Prostate gland (tissue), 2 donors: ENCODE data around the gene SLC25A12. TPM values are rescaled to one million over a fixed set of nuclear protein-coding genes. Genes with fewer than 3 reads are reported as not detected.

Source experiments
- DNase-seq: peaks from one replicate; pipeline ENCODE4 v3.0.0-alpha.2; 2019; ENCODE audit warnings: low spot score
- H3K27ac ChIP-seq, 2 donors: fragments of 200-600 bp; sonication (generic); 2 replicates each; pipeline ENCODE4 v1.5.1; 2017 to 2019
- H3K27me3 ChIP-seq: fragments of 200-600 bp; sonication (generic); replicated peaks from 2 replicates; pipeline ENCODE4 v1.5.1; 2019; ENCODE audit not compliant: insufficient read depth
- H3K36me3 ChIP-seq, 2 donors: fragments of 200-600 bp; sonication (generic); 1 replicate in 1 of 2; 2 replicates in 1 of 2; pipeline versions ENCODE4 v1.5.1 to v1.8.1; 2017 to 2019
- H3K4me1 ChIP-seq: fragments of 200-600 bp; sonication (generic); replicated peaks from 2 replicates; pipeline ENCODE4 v1.5.1; 2019
- H3K4me3 ChIP-seq, 2 donors: fragments of 200-600 bp; sonication (generic); 2 replicates each; pipeline ENCODE4 v1.5.1; 2017 to 2019
- H3K9me3 ChIP-seq: fragments of 200-600 bp; sonication (generic); 2 replicates; pipeline ENCODE4 v1.5.1; 2017
- POLR2A ChIP-seq: fragments of 450-650 bp; IDR thresholded peaks from one replicate; pipeline ENCODE4 v1.6.1; 2016; ENCODE audit warnings: antibody characterized with exemption, mild to moderate bottlenecking
- POLR2AphosphoS5 ChIP-seq: sonication (generic); formaldehyde crosslinking; IDR thresholded peaks from one replicate; pipeline ENCODE4 v1.6.1; 2017; ENCODE audit warnings: antibody characterized with exemption
- WGBS: methylation state at CpG from one replicate; pipeline ENCODE4 v1.1.5; 2018; 5-methylcytosine and 5-hydroxymethylcytosine counted together
- intact Hi-C: fragments of 100-400 bp; cut with DNase I; formaldehyde crosslinking; loops from one replicate; pipeline ENCODE4 v1.14.2; 2022
- total RNA-seq, 2 donors: library from RNA; depleted of rRNA; stranded (reverse); fragments of >200 nt; gene quantifications; one replicate each; pipeline ENCODE4 v1.1.0, GENCODE V29; 2016
- TF ChIP-seq, protein P1 (sequence below), 4 experiments: fragments of 200-600 bp in 2 of 4; fragments of 450-650 bp in 2 of 4; sonication (generic) in 2 of 4; IDR thresholded peaks; 1 replicate in 3 of 4; 2 replicates in 1 of 4; pipeline ENCODE4 v1.5.1; 2016 to 2019; ENCODE audit warnings: antibody characterized with exemption in 4 of 4, mild to moderate bottlenecking in 2 of 4, moderate library complexity in 2 of 4

SLC25A12 gene
- total RNA-seq, 2 donors from 2014 or later, result 23.5 to 33.9 TPM

DNA sequence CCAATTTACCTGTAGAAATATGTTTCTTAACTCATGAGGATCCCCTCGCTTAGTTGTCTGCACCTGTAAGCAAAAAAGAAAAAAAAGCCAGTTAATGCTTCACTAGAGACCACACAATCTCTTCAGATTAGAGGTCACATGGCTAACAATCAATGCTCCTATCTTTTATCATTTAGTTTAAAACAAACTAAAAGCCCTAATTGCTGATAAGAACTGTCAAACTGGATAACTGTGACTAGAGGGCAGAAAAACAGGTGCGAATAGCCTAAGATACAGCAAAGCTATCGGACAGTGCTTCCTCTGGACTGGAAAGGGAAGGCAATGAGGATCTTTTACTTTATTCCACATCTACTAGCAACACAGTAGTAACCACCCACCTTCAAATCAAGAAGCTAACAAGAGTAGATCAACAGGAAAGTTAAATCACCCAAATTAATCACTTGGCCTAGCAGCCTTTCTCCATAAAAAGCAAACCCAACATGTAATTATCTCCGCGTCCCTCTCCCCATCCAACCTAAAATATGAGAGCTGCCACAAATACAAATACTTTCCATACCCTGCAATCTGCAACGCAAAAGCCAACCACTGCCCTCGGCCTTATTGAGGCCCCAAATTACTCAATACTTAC is 734 bp downstream of the SLC25A12 start:
- H3K4me3 ChIP-seq, result peak overlapping the region; percentile 65 to 79
- intact Hi-C loops, result no loop called here
- H3K36me3 ChIP-seq, result no peaks in the 10 kb centered on the region
- no peaks in the 10 kb centered on the region for H3K9me3 ChIP-seq
- WGBS, result 21% methylated on average over 7 of the region's 7 CpGs
- no peak for DNase-seq
- TF ChIP-seq, protein P1, sequence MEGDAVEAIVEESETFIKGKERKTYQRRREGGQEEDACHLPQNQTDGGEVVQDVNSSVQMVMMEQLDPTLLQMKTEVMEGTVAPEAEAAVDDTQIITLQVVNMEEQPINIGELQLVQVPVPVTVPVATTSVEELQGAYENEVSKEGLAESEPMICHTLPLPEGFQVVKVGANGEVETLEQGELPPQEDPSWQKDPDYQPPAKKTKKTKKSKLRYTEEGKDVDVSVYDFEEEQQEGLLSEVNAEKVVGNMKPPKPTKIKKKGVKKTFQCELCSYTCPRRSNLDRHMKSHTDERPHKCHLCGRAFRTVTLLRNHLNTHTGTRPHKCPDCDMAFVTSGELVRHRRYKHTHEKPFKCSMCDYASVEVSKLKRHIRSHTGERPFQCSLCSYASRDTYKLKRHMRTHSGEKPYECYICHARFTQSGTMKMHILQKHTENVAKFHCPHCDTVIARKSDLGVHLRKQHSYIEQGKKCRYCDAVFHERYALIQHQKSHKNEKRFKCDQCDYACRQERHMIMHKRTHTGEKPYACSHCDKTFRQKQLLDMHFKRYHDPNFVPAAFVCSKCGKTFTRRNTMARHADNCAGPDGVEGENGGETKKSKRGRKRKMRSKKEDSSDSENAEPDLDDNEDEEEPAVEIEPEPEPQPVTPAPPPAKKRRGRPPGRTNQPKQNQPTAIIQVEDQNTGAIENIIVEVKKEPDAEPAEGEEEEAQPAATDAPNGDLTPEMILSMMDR (IDR thresholded peaks at IDR 0.05), result no peak
- TF ChIP-seq POLR2A (no peak), POLR2AphosphoS5 (no peak)
- H3K27ac ChIP-seq, result peak overlapping the region; percentile 85 to 88
- no peaks in the 10 kb centered on the region for H3K27me3 ChIP-seq
- H3K4me1 ChIP-seq, result no peaks in the 10 kb centered on the region

- no peaks in the 10 kb centered on the region for H3K4me1 ChIP-seq
- intact Hi-C loops, result no loop called here
- H3K36me3 ChIP-seq, result no peaks in the 10 kb centered on the region
- TF ChIP-seq POLR2AphosphoS5 (no peak), POLR2A (no peak)
- TF ChIP-seq, protein P1 (IDR thresholded peaks at IDR 0.05), result no peak
- DNase-seq, result no peak
- H3K4me3 ChIP-seq, result no peak overlapping the region
- 48% methylated on average over 1 of the region's 1 CpG for WGBS
- no peaks in the 10 kb centered on the region for H3K9me3 ChIP-seq
- H3K27me3 ChIP-seq, result no peaks in the 10 kb centered on the region
- H3K27ac ChIP-seq, result no peak overlapping the region
Observed at GRCh38 chr2:171889808-171890207, 4.2 kb downstream of the SLC25A12 start.

- H3K9me3 ChIP-seq, result no peaks in the 10 kb centered on the region
- intact Hi-C loops, result no loop called here
- 99% methylated on average over 2 of the region's 2 CpGs for WGBS
- TF ChIP-seq POLR2AphosphoS5, result no peak
- no peak for TF ChIP-seq POLR2A
- TF ChIP-seq, protein P1 (IDR thresholded peaks at IDR 0.05), result no peak
- no peak for DNase-seq
- no peaks in the 10 kb centered on the region for H3K36me3 ChIP-seq
- H3K4me1 ChIP-seq, result no peaks in the 10 kb centered on the region
- no peaks in the 10 kb centered on the region for H3K27me3 ChIP-seq
- H3K4me3 ChIP-seq, result no peak overlapping the region
- H3K27ac ChIP-seq, result no peak overlapping the region
Observed at GRCh38 chr2:171889333-171889732, 4.7 kb downstream of the SLC25A12 start.

GRCh38 chr2:171883275-171883893 is 10.7 kb downstream of the SLC25A12 start:
- no peaks in the 10 kb centered on the region for H3K27me3 ChIP-seq
- no peaks in the 10 kb centered on the region for H3K9me3 ChIP-seq
- intact Hi-C loops, result no loop called here
- H3K4me3 ChIP-seq, result no peak overlapping the region
- TF ChIP-seq, protein P1 (IDR thresholded peaks at IDR 0.05), result no peak
- TF ChIP-seq POLR2AphosphoS5, result no peak
- H3K4me1 ChIP-seq, result no peaks in the 10 kb centered on the region
- H3K36me3 ChIP-seq, result no peaks in the 10 kb centered on the region
- WGBS, result 93% methylated on average over 5 of the region's 5 CpGs
- no peak for DNase-seq
- no peak overlapping the region for H3K27ac ChIP-seq
